BLaER1 (cell line): Measurements from ENCODE around the gene GULP1.

Experiments
- H3K27ac ChIP-seq: shearing (Covaris generic); formaldehyde crosslinking; 2 replicates; pipeline ENCODE4 v1.8.1; 2022
- H3K27me3 ChIP-seq: shearing (Covaris generic); formaldehyde crosslinking; 2 replicates; pipeline ENCODE4 v1.8.1; 2022
- H3K36me3 ChIP-seq: shearing (Covaris generic); formaldehyde crosslinking; 2 replicates; pipeline ENCODE4 v1.8.1; 2022
- H3K4me1 ChIP-seq: shearing (Covaris generic); formaldehyde crosslinking; 2 replicates; pipeline ENCODE4 v1.8.1; 2022
- H3K4me2 ChIP-seq: shearing (Covaris generic); formaldehyde crosslinking; 2 replicates; pipeline ENCODE4 v1.8.1; 2022
- H3K4me3 ChIP-seq: shearing (Covaris generic); formaldehyde crosslinking; 2 replicates; pipeline ENCODE4 v1.8.1; 2022
- H3K9ac ChIP-seq: shearing (Covaris generic); formaldehyde crosslinking; 2 replicates; pipeline ENCODE4 v1.8.1; 2022
- H3K9me3 ChIP-seq: shearing (Covaris generic); formaldehyde crosslinking; 2 replicates; pipeline ENCODE4 v1.8.1; 2022
- H4K20me1 ChIP-seq: shearing (Covaris generic); formaldehyde crosslinking; 2 replicates; pipeline ENCODE4 v1.8.1; 2022
- Cebpa-rat ChIP-seq: shearing (Covaris generic); IDR thresholded peaks from 2 replicates; pipeline ENCODE4 v1.8.1; 2022

The GULP1 gene

DNA sequence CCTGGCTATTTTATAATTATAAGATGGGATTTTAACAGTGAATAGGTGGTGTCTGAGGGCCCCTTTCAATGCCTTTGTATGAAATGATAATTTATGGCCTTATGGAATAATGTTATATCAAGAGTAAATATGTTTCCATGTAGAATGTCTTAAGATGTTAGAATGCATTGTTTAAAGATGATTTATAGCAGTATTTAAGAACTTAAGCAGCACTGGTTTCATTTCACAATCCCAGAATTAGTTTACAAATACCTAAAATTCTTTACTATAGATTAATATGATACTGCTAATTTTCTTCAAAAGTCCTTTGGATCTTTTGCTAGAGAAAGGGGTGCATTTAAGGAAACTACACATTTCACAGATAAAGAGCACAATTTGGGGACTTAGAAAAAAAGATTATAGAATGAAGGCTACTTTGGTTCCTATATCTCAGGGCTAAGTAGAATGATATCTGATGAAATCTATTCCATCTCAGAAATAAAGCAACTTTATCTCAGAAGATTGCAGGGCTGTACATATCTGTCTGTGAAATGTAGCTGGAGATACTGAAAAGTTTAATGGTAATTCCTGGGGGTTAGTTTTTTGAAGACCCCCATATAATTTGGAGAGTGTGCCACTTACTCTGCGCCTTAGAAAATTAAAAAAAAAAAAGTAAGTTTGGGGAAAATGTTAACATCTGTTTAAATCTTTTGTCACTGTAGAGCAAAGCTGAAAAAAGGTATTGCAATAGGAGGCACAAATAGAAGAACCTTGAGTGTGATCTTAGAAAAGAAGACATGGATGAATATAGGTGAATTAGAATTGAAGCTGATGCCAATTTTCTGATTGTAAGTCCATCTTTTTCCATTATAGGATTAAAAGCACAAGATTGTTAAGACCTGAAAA is 123.4 kb downstream of the GULP1 start:
- Histone ChIP-seq H3K4me2 (no peak overlapping the region), H3K27me3 (no peaks in the 10 kb centered on the region), H3K4me3 (no peak overlapping the region), H3K9me3 (no peaks in the 10 kb centered on the region), H4K20me1 (no peaks in the 10 kb centered on the region), H3K27ac (no peak overlapping the region), H3K4me1 (no peaks in the 10 kb centered on the region), H3K9ac (no peak overlapping the region), H3K36me3 (no peaks in the 10 kb centered on the region)
- no peak for TF ChIP-seq Cebpa-rat

DNA sequence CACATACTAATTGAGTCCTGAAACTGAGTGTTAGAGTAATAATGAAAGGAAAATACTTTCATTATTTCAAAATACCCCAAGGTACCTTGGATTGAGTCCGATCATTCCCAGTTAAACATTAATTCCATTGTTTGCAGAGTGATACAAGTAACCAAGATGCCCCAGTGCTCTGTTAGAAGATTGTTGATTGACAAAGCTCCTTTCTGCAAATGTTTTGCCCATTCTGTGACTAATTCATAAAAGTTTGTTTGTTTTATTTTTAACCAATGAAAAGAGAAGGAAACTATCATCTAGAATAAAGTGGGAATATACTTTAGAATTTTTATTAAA is 124.0 kb downstream of the GULP1 start:
- H3K36me3 ChIP-seq, result no peaks in the 10 kb centered on the region
- no peak overlapping the region for H3K4me2 ChIP-seq
- no peak overlapping the region for H3K27ac ChIP-seq
- H3K4me1 ChIP-seq, result no peaks in the 10 kb centered on the region
- no peaks in the 10 kb centered on the region for H3K27me3 ChIP-seq
- no peaks in the 10 kb centered on the region for H3K9me3 ChIP-seq
- H4K20me1 ChIP-seq, result no peaks in the 10 kb centered on the region
- H3K4me3 ChIP-seq, result no peak overlapping the region
- H3K9ac ChIP-seq, result no peak overlapping the region
- TF ChIP-seq Cebpa-rat, result no peak

DNA sequence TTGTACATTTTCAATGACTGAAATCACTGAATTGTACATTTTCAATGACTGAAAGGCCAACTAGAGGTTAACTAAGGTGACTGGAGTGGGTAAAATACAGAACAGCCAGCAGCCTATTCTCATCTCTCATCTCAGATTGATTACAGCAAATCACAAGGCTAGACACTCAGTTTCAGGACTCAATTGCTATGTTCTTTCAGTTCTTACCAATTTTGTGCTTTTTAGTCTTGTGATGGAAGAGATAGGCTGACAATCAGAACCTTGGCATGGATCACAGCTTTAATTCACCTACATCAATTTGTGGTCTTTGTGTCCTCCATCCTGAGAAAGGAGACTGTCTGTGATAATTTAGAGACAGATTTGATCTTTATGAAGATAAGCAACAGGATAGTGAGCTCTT is 124.7 kb downstream of the GULP1 start:
- Histone ChIP-seq H3K9ac (no peak overlapping the region), H3K4me2 (no peak overlapping the region), H4K20me1 (no peaks in the 10 kb centered on the region), H3K4me1 (no peaks in the 10 kb centered on the region), H3K36me3 (no peaks in the 10 kb centered on the region), H3K9me3 (no peaks in the 10 kb centered on the region), H3K27ac (no peak overlapping the region), H3K4me3 (no peak overlapping the region), H3K27me3 (no peaks in the 10 kb centered on the region)
- TF ChIP-seq Cebpa-rat, result no peak

DNA sequence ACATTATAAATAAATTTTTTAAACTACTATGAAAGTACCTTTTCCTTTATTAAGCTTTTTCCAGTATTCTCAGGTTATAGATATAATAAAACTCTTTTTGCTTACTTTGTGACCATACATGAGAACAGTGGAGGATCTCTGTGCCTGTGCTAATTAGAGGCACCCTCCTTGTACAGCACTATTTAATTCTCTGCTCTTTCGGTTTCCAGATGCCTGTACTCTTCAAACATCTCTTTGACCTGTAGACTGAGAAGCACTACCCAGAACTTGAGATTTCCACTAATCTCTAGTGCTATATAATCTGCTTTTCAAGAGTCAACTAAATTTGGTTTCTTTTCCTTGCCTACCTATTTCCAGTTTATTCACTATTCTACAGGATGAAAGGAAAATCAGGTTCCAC is 131.1 kb downstream of the GULP1 start:
- TF ChIP-seq Cebpa-rat, result no peak

DNA sequence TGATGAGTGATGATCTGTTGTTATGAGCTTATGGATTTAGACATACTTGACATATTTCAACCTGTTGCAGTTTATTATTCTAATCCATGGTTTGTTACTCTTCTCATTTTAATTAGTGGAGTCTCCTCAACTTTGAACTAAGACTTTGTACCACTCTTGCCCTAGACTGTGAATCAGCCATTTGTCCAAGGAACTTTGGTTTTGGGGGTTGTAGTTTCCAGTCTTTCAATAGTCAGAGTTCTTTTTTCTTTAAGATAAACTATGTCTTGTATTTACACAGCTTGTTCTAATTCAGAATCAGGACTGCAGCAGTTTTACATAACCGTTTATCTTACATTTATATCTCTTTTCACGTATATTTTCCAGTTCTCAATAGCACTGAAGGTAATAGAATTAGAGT is 133.6 kb downstream of the GULP1 start:
- Histone ChIP-seq H3K4me2 (no peak overlapping the region), H3K36me3 (no peaks in the 10 kb centered on the region), H3K27ac (no peak overlapping the region), H3K9ac (no peak overlapping the region), H3K4me3 (no peak overlapping the region), H3K9me3 (no peaks in the 10 kb centered on the region), H4K20me1 (no peaks in the 10 kb centered on the region), H3K4me1 (no peaks in the 10 kb centered on the region), H3K27me3 (no peaks in the 10 kb centered on the region)
- no peak for TF ChIP-seq Cebpa-rat

More for the DNA sequence above, 131.1 kb downstream of the GULP1 start:
- Histone ChIP-seq H3K9ac (no peak overlapping the region), H3K4me3 (no peak overlapping the region), H3K9me3 (no peaks in the 10 kb centered on the region), H3K27ac (no peak overlapping the region), H4K20me1 (no peaks in the 10 kb centered on the region), H3K4me2 (no peak overlapping the region), H3K4me1 (no peaks in the 10 kb centered on the region), H3K36me3 (no peaks in the 10 kb centered on the region), H3K27me3 (no peaks in the 10 kb centered on the region)

DNA sequence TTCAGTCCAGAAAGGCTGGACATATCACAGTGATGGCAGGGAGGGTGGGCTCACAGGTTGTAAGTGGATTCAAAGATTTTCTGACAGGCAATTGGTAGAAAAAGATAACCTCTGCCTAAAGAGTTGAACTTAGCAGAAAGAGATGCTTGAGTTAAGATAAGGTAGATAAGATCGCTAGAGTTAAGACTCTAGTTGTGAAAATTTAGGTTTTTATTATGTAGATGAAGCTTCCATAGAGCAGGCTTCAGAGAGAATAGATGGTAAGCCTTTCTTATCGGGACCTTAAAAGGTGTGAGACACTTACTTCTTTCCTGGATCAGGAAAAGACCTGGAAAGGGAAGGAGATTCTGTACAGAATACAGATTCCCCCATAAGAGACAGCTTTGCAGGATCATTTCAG is 134.4 kb downstream of the GULP1 start:
- no peak overlapping the region for H3K4me2 ChIP-seq
- no peaks in the 10 kb centered on the region for H3K9me3 ChIP-seq
- no peak overlapping the region for H3K4me3 ChIP-seq
- TF ChIP-seq Cebpa-rat, result no peak
- no peak overlapping the region for H3K27ac ChIP-seq
- H3K9ac ChIP-seq, result no peak overlapping the region
- no peaks in the 10 kb centered on the region for H3K27me3 ChIP-seq
- no peaks in the 10 kb centered on the region for H3K4me1 ChIP-seq
- no peaks in the 10 kb centered on the region for H4K20me1 ChIP-seq
- no peaks in the 10 kb centered on the region for H3K36me3 ChIP-seq

DNA sequence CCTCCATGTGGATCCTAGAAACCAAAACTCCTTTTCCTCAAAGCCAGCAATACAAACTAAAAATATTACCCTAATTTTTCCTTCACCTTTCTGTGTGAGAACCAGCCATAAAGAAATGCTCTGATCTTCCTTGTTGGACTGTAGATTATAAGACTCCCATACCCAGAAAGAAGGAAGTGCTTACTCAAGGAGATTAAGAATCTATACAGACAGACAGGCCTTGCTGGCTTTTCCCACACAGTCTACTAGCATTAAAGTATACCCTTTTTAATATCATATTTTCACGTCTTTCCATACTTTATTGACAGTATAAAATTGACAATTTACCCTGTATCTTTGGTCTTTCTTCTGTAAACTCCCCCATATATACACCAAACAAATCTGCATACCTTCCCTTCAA is 139.0 kb downstream of the GULP1 start:
- no peak overlapping the region for H3K27ac ChIP-seq
- H3K4me3 ChIP-seq, result no peak overlapping the region
- no peaks in the 10 kb centered on the region for H4K20me1 ChIP-seq
- no peak overlapping the region for H3K4me2 ChIP-seq
- no peak overlapping the region for H3K9ac ChIP-seq
- no peak for TF ChIP-seq Cebpa-rat
- no peaks in the 10 kb centered on the region for H3K4me1 ChIP-seq
- no peaks in the 10 kb centered on the region for H3K36me3 ChIP-seq
- H3K27me3 ChIP-seq, result no peaks in the 10 kb centered on the region
- no peaks in the 10 kb centered on the region for H3K9me3 ChIP-seq

DNA sequence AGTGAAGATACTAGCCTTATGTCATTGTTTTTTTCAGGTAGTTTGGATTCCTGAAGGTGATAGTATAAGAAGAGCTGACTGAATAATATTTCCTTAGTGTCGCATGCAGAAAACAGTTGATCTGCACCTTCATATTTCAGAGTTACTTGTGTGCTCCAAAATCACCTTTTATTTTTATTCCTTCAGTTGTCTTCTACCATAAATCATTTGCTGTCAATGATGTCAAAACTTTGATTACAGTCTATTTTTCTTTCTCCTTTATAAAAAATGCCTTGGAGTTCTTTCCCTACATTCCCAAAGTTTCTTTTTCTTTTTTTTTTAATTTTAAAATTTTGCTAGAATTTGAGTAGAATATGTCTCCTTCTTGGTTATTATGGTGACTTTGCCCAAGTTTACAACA is 142.3 kb downstream of the GULP1 start:
- H3K36me3 ChIP-seq, result no peaks in the 10 kb centered on the region
- no peak overlapping the region for H3K4me3 ChIP-seq
- H3K9ac ChIP-seq, result no peak overlapping the region
- no peak overlapping the region for H3K4me2 ChIP-seq
- H4K20me1 ChIP-seq, result no peaks in the 10 kb centered on the region
- H3K27ac ChIP-seq, result no peak overlapping the region
- no peaks in the 10 kb centered on the region for H3K9me3 ChIP-seq
- no peak for TF ChIP-seq Cebpa-rat
- no peaks in the 10 kb centered on the region for H3K4me1 ChIP-seq
- no peaks in the 10 kb centered on the region for H3K27me3 ChIP-seq

DNA sequence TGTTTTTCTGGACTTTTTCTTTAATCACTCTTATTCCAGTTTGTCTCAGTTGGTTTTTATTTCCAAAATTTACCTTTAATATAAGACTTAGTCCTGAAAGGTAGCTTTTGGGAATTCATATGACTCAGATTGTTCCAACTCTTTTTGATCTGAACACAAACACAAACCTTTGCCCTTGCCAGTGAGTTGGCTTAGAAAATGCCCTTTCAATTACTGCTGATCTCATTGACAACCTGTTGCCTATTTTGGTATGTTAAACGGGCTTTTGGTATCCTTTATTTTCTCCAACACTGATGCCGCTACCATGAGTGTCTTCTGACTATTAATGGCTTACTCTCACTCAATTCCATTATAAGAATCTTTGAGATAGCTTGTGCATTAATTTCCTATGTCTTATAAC is 143.4 kb downstream of the GULP1 start:
- Histone ChIP-seq H3K4me2 (no peak overlapping the region), H3K4me1 (no peaks in the 10 kb centered on the region), H3K27me3 (no peaks in the 10 kb centered on the region)

DNA sequence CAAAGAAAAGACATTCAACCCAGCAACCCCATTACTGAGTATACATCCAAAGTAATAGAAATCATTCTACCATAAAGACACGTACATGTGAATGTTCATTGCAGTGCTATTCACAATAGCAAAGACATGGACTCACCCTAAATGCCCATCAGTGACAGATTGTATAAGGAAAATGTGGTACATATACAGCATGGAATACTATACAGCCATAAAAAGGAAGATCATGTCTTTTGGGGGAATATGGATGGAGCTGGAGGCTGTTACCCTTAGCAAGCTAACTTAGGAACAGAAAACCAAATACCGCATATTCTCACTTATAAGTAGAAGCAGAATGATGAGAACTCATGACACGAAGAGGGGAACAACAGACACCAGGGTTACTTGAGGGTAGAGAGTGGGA is 145.9 kb downstream of the GULP1 start:
- H3K9ac ChIP-seq, result no peak overlapping the region
- H3K4me1 ChIP-seq, result peaks cover 7% of the 10 kb centered on the region; the same call in 1 of the 2 replicates
- H3K27me3 ChIP-seq, result no peaks in the 10 kb centered on the region
- H3K27ac ChIP-seq, result no peak overlapping the region
- TF ChIP-seq Cebpa-rat, result no peak
- no peaks in the 10 kb centered on the region for H3K9me3 ChIP-seq
- H3K36me3 ChIP-seq, result no peaks in the 10 kb centered on the region
- no peaks in the 10 kb centered on the region for H4K20me1 ChIP-seq
- no peak overlapping the region for H3K4me2 ChIP-seq
- no peak overlapping the region for H3K4me3 ChIP-seq

More for the DNA sequence above, 143.4 kb downstream of the GULP1 start:
- TF ChIP-seq Cebpa-rat, result no peak
- H3K36me3 ChIP-seq, result no peaks in the 10 kb centered on the region
- H4K20me1 ChIP-seq, result no peaks in the 10 kb centered on the region
- no peak overlapping the region for H3K9ac ChIP-seq
- no peaks in the 10 kb centered on the region for H3K9me3 ChIP-seq
- H3K27ac ChIP-seq, result no peak overlapping the region
- no peak overlapping the region for H3K4me3 ChIP-seq

DNA sequence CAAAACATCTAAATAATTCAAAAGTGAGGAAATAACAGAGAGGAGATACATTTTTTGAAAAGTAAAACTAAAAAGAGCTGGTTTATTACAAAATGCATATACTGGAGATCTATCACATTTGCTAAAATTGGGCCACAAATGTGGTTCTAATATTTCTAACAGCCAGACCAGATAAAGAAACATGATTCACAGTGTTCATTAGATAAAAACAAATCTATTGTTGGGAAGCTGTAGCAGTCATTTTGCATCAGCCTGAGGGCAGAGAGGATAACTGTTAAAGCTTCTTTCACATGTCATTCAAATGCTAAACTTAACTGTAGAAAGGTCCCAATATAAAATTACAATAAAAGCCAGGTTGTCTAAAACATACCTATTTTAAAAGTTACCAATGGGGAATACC is 148.3 kb downstream of the GULP1 start:
- Histone ChIP-seq H3K4me1 (peaks cover 7% of the 10 kb centered on the region; the same call in 1 of the 2 replicates), H3K27me3 (no peaks in the 10 kb centered on the region), H3K36me3 (no peaks in the 10 kb centered on the region), H3K4me3 (no peak overlapping the region), H4K20me1 (no peaks in the 10 kb centered on the region), H3K4me2 (no peak overlapping the region), H3K9ac (no peak overlapping the region), H3K27ac (no peak overlapping the region), H3K9me3 (no peaks in the 10 kb centered on the region)
- TF ChIP-seq Cebpa-rat, result no peak
